Adrenal gland (tissue), 5 donors: ENCODE results near the gene ITIH5.

Experiments
- CTCF ChIP-seq, 6 experiments: fragments of 450-650 bp in 4 of 6; fragments of 200-600 bp in 2 of 6; sonication (generic) in 1 of 6; IDR thresholded peaks; 1 replicate in 5 of 6; 2 replicates in 1 of 6; pipeline versions ENCODE4 v1.5.1 to v1.8.0; 2016 to 2021; ENCODE audit warnings: antibody characterized with exemption in 6 of 6, mild to moderate bottlenecking in 2 of 6, moderate library complexity in 1 of 6
- POLR2A ChIP-seq, 2 donors: fragments of 450-650 bp; IDR thresholded peaks; one replicate each; pipeline ENCODE4 v1.6.1; 2017; ENCODE audit warnings: antibody characterized with exemption in 2 of 2, mild to moderate bottlenecking in 2 of 2, moderate library complexity in 1 of 2
- donor health status: DM: no; HTN: no; CAD: no.

GRCh38 chr10:7538970-7539654 lies 127.7 kb downstream of the ITIH5 start:
- no peak for TF ChIP-seq CTCF (IDR thresholded peaks at IDR 0.05)
- TF ChIP-seq POLR2A (IDR thresholded peaks at IDR 0.05), result no peak
